Neural cell (in vitro differentiated cells): ENCODE data around the gene GNL3.

Experiments
- CTCF ChIP-seq: fragments of 450-650 bp; IDR thresholded peaks from 2 replicates; pipeline ENCODE4 v1.5.1; 2014; ENCODE audit warnings: antibody characterized with exemption, mild to moderate bottlenecking, moderate library complexity; ENCODE audit not compliant: poor library complexity, severe bottlenecking
- MXI1 ChIP-seq: fragments of 450-650 bp; conservative IDR thresholded peaks from 2 replicates; pipeline ENCODE4 v1.6.1; 2014; ENCODE audit warnings: antibody characterized with exemption, mild to moderate bottlenecking; ENCODE audit not compliant: poor library complexity, severe bottlenecking
- TF ChIP-seq, protein P1 (sequence below): IDR thresholded peaks from 2 replicates; pipeline ENCODE4 v1.6.1; 2012; ENCODE audit warnings: borderline replicate concordance

GRCh38 chr3:52650439-52650838, 35.4 kb upstream of the GNL3 start:
- TF ChIP-seq CTCF (no peak), MXI1 (no peak)
- TF ChIP-seq, protein P1, sequence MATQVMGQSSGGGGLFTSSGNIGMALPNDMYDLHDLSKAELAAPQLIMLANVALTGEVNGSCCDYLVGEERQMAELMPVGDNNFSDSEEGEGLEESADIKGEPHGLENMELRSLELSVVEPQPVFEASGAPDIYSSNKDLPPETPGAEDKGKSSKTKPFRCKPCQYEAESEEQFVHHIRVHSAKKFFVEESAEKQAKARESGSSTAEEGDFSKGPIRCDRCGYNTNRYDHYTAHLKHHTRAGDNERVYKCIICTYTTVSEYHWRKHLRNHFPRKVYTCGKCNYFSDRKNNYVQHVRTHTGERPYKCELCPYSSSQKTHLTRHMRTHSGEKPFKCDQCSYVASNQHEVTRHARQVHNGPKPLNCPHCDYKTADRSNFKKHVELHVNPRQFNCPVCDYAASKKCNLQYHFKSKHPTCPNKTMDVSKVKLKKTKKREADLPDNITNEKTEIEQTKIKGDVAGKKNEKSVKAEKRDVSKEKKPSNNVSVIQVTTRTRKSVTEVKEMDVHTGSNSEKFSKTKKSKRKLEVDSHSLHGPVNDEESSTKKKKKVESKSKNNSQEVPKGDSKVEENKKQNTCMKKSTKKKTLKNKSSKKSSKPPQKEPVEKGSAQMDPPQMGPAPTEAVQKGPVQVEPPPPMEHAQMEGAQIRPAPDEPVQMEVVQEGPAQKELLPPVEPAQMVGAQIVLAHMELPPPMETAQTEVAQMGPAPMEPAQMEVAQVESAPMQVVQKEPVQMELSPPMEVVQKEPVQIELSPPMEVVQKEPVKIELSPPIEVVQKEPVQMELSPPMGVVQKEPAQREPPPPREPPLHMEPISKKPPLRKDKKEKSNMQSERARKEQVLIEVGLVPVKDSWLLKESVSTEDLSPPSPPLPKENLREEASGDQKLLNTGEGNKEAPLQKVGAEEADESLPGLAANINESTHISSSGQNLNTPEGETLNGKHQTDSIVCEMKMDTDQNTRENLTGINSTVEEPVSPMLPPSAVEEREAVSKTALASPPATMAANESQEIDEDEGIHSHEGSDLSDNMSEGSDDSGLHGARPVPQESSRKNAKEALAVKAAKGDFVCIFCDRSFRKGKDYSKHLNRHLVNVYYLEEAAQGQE = no peak
